PC-9 (cell line): ENCODE data around the gene CGGBP1. TPM values are rescaled to one million over a fixed set of nuclear protein-coding genes. Genes with fewer than 3 reads are reported as not detected.

Experiments used
- BruUV-seq: library from RNA; stranded (reverse); fragments of 400-500 nt; replicated peaks from 2 replicates; lab custom pipeline; 2021; lab: Mats Ljungman, UMichigan
- CTCF ChIA-PET: fragments of 300-600 bp; sonication (Branson Sonifier 250); formaldehyde crosslinking; loops from one replicate; lab custom pipeline; 2022; ENCODE audit warnings: antibody characterized with exemption; lab: Charles Lee
- POLR2A ChIA-PET: fragments of 300-600 bp; sonication (Branson Sonifier 250); formaldehyde crosslinking; loops from one replicate; lab custom pipeline; 2022; ENCODE audit warnings: antibody characterized with exemption; ENCODE audit not compliant: unreplicated experiment; lab: Charles Lee
- DNase-seq, 2 experiments: peaks; one replicate each; pipeline versions ENCODE4 v3.0.0 to v3.0.0-alpha.2; 2015 to 2022; ENCODE audit warnings: mixed read lengths in 1 of 2
- H2AFZ ChIP-seq: fragments of 200-600 bp; sonication (generic); 2 replicates; pipeline ENCODE4 v1.8.1; 2017; ENCODE audit warnings: antibody characterized with exemption
- H3F3A ChIP-seq: fragments of 200-600 bp; sonication (generic); 2 replicates; pipeline ENCODE4 v1.8.1; 2017; ENCODE audit warnings: antibody characterized with exemption, mild to moderate bottlenecking, low read depth; ENCODE audit not compliant: insufficient read depth
- H3K27ac ChIP-seq: fragments of 200-600 bp; sonication (generic); 2 replicates; pipeline ENCODE4 v1.6.1; 2016; ENCODE audit warnings: mixed run types
- H3K27me3 ChIP-seq: fragments of 200-600 bp; sonication (generic); 2 replicates; pipeline ENCODE4 v1.6.1; 2016; ENCODE audit warnings: low read depth, mixed run types; ENCODE audit not compliant: insufficient read depth
- H3K36me3 ChIP-seq: fragments of 200-600 bp; sonication (generic); 2 replicates; pipeline ENCODE4 v1.6.1; 2016; ENCODE audit warnings: low read depth, mixed run types
- H3K4me1 ChIP-seq: fragments of 200-600 bp; sonication (generic); replicated peaks from 2 replicates; pipeline ENCODE4 v1.6.1; 2016; ENCODE audit warnings: mixed run types; ENCODE audit not compliant: insufficient read depth
- H3K4me2 ChIP-seq: fragments of 200-600 bp; sonication (generic); 2 replicates; pipeline ENCODE4 v1.6.1; 2017; ENCODE audit warnings: mixed run types
- H3K4me3 ChIP-seq: fragments of 200-600 bp; sonication (generic); 2 replicates; pipeline ENCODE4 v1.6.1; 2016; ENCODE audit warnings: mixed run types
- H3K79me2 ChIP-seq: fragments of 200-600 bp; sonication (generic); 2 replicates; pipeline ENCODE4 v1.6.1; 2017; ENCODE audit warnings: low read depth, mixed run types
- H3K9me2 ChIP-seq: fragments of 200-600 bp; sonication (generic); 2 replicates; pipeline ENCODE4 v1.8.1; 2017; ENCODE audit warnings: mild to moderate bottlenecking; ENCODE audit not compliant: insufficient read depth
- H3K9me3 ChIP-seq: fragments of 200-600 bp; sonication (generic); 2 replicates; pipeline ENCODE4 v1.8.1; 2016; ENCODE audit warnings: low read depth; ENCODE audit not compliant: insufficient read depth
- H4K20me1 ChIP-seq: fragments of 200-600 bp; sonication (generic); 2 replicates; pipeline ENCODE4 v1.8.1; 2017; ENCODE audit not compliant: insufficient read depth
- EZH2 ChIP-seq: fragments of 200-600 bp; sonication (generic); IDR thresholded peaks from 2 replicates; pipeline ENCODE4 v1.8.0; 2017; ENCODE audit warnings: antibody characterized with exemption, low read depth
- intact Hi-C: fragments of 100-400 bp; cut with micrococcal nuclease; formaldehyde crosslinking; loops from one replicate; pipeline ENCODE4 v1.10.0; 2022; ENCODE audit not compliant: unreplicated experiment
- total RNA-seq: library from RNA; stranded (reverse); gene quantifications from 2 replicates; pipeline ENCODE4 v1.2.3, GENCODE V29; 2021
- TF ChIP-seq, protein P1 (sequence below): fragments of 200-600 bp; sonication (generic); conservative IDR thresholded peaks from 2 replicates; pipeline ENCODE4 v1.6.1; 2017; ENCODE audit warnings: mixed run types, antibody characterized with exemption, mild to moderate bottlenecking, moderate library complexity

Gene CGGBP1
- total RNA-seq, 1 experiment from 2014 or later, result 47.5 TPM

DNA sequence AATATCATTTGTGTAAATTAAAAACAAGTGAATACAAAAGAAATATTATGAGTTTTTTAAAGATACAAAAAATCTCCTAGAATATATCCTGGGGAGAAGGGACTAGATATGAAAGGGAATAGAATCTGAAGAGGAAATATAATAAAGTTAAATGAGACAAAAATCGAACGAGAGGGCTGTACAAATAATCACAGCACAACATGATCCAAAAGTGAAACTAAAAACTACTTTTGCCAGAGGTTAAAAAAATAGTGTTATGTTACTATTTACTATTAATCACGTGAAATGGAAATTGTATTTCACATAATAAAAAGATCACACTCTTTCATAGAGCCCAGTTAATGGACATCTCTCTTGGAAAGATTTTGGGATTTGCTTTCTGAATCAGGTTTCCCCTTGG is 28.6 kb downstream of the CGGBP1 start:
- 0 out of 2 replicates have a peak, but pooled peaks cover 4% of the 10 kb centered on the region for H3K9me2 ChIP-seq
- no peaks in the 10 kb centered on the region for H4K20me1 ChIP-seq
- no peak for DNase-seq
- H3K27me3 ChIP-seq, result no peaks in the 10 kb centered on the region
- no peaks in the 10 kb centered on the region for H3F3A ChIP-seq
- H3K4me1 ChIP-seq, result 0 out of 2 replicates have a peak, but pooled peaks cover 6% of the 10 kb centered on the region
- H2AFZ ChIP-seq, result no peak overlapping the region
- BruUV-seq, result no TSS peak
- no peaks in the 10 kb centered on the region for H3K9me3 ChIP-seq
- ChIA-PET POLR2A (no interaction called here), CTCF (no interaction called here)
- intact Hi-C loops, result no loop called here
- TF ChIP-seq, protein P1, sequence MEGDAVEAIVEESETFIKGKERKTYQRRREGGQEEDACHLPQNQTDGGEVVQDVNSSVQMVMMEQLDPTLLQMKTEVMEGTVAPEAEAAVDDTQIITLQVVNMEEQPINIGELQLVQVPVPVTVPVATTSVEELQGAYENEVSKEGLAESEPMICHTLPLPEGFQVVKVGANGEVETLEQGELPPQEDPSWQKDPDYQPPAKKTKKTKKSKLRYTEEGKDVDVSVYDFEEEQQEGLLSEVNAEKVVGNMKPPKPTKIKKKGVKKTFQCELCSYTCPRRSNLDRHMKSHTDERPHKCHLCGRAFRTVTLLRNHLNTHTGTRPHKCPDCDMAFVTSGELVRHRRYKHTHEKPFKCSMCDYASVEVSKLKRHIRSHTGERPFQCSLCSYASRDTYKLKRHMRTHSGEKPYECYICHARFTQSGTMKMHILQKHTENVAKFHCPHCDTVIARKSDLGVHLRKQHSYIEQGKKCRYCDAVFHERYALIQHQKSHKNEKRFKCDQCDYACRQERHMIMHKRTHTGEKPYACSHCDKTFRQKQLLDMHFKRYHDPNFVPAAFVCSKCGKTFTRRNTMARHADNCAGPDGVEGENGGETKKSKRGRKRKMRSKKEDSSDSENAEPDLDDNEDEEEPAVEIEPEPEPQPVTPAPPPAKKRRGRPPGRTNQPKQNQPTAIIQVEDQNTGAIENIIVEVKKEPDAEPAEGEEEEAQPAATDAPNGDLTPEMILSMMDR, result no peak
- TF ChIP-seq EZH2, result no peak
- H3K79me2 ChIP-seq, result no peaks in the 10 kb centered on the region
- H3K36me3 ChIP-seq, result no peaks in the 10 kb centered on the region
- no peak overlapping the region for H3K27ac ChIP-seq
- peak overlapping the region; percentile 21; the same call in 1 of the 2 replicates for H3K4me2 ChIP-seq
- no peak overlapping the region for H3K4me3 ChIP-seq

DNA sequence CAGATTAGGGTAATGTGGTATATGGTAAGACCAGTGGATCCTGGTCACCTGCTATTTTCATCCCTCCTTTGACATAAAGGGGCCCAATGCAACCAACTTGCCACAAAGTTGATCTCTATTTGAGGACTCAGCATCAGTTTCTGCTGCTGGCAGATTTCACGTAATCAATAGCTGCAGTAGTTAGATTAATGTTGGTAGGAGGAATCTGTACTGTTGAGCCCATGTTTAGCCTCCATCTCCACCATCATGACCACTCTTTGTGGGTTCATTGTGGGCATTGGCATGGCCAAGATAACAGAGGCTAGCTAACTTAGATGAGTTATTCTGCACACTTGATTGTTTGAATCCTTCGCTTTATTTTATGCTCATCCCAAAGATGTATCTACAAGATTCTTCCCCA is 29.9 kb downstream of the CGGBP1 start:
- no peaks in the 10 kb centered on the region for H3K36me3 ChIP-seq
- POLR2A ChIA-PET, result no interaction called here
- 0 out of 2 replicates have a peak, but pooled peaks cover 4% of the 10 kb centered on the region for H3K9me2 ChIP-seq
- H3K4me2 ChIP-seq, result no peak overlapping the region
- CTCF ChIA-PET, result no interaction called here
- H3K27ac ChIP-seq, result no peak overlapping the region
- no TSS peak for BruUV-seq
- H4K20me1 ChIP-seq, result no peaks in the 10 kb centered on the region
- TF ChIP-seq, protein P1, result no peak
- no peaks in the 10 kb centered on the region for H3K27me3 ChIP-seq
- H3K4me3 ChIP-seq, result no peak overlapping the region
- H3K79me2 ChIP-seq, result no peaks in the 10 kb centered on the region
- no peaks in the 10 kb centered on the region for H3F3A ChIP-seq
- peak overlapping the region; percentile 59; the same call in 1 of the 2 replicates for H2AFZ ChIP-seq
- DNase-seq, result no peak
- H3K4me1 ChIP-seq, result 0 out of 2 replicates have a peak, but pooled peaks cover 6% of the 10 kb centered on the region
- intact Hi-C loops, result no loop called here
- H3K9me3 ChIP-seq, result no peaks in the 10 kb centered on the region

DNA sequence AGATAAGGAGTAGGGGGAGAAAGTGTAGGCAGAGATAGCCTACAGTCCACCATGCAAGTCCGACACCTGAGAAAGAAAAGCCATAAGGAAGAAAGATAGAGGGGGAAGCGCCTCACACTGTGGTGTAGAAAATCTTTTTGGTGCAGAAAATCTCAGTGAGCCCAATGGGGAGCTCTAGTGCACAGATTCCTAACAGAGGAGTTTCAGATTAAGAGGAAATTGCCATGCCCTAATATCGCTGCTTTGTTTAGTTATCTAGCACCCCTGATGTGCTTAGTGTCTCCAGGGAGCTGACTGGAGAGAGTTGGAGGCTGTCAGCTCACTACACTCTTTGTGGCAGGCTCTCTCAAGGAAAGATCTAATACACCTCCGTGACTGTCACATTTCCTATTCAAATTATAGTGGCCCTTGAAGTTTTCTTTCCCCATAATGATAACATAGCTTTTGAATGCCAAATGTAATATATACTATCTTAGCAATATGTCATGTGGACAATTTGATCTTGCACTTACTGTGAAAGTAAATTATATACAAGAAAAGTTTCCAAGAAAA is 33.7 kb downstream of the CGGBP1 start:
- H3K9me3 ChIP-seq, result peaks cover 4% of the 10 kb centered on the region; the same call in 1 of the 2 replicates
- 0 out of 2 replicates have a peak, but pooled peaks cover 2% of the 10 kb centered on the region for H3K9me2 ChIP-seq
- no peaks in the 10 kb centered on the region for H3K36me3 ChIP-seq
- no peaks in the 10 kb centered on the region for H4K20me1 ChIP-seq
- no peak overlapping the region for H3K4me2 ChIP-seq
- no peaks in the 10 kb centered on the region for H3F3A ChIP-seq
- CTCF ChIA-PET, result no interaction called here
- no peaks in the 10 kb centered on the region for H3K79me2 ChIP-seq
- POLR2A ChIA-PET, result no interaction called here
- H3K27me3 ChIP-seq, result no peaks in the 10 kb centered on the region
- TF ChIP-seq, protein P1, result no peak
- no peak for TF ChIP-seq EZH2
- intact Hi-C loops, result no loop called here
- H3K27ac ChIP-seq, result no peak overlapping the region
- no TSS peak for BruUV-seq
- H3K4me1 ChIP-seq, result no peaks in the 10 kb centered on the region
- no peak overlapping the region for H2AFZ ChIP-seq
- DNase-seq, result no peak
- no peak overlapping the region for H3K4me3 ChIP-seq
